Vagina (tissue), 2 donors: ENCODE data around the gene GPC5.

Source experiments
- CTCF ChIP-seq, 3 experiments: fragments of 450-650 bp in 2 of 3; fragments of 200-600 bp in 1 of 3; sonication (generic) in 1 of 3; IDR thresholded peaks; one replicate each; pipeline ENCODE4 v1.5.1; 2017 to 2019; ENCODE audit warnings: antibody characterized with exemption in 3 of 3, mild to moderate bottlenecking in 2 of 3, moderate library complexity in 2 of 3
- POLR2A ChIP-seq, 2 donors: fragments of 450-650 bp; IDR thresholded peaks; one replicate each; pipeline ENCODE4 v1.6.1; 2017; ENCODE audit warnings: antibody characterized with exemption in 2 of 2, mild to moderate bottlenecking in 2 of 2, moderate library complexity in 2 of 2

- no peak for TF ChIP-seq CTCF (IDR thresholded peaks at IDR 0.05)
- TF ChIP-seq POLR2A (IDR thresholded peaks at IDR 0.05), result no peak
Measured at GRCh38 chr13:92218615-92219014, 820.2 kb downstream of the GPC5 start.
